GM19099 (cell line): ENCODE data around the gene PMVK.

Experiments used
- POLR2A ChIP-seq: IDR thresholded peaks from 3 replicates; pipeline ENCODE4 v1.6.1; 2011; ENCODE audit warnings: low read depth; ENCODE audit not compliant: insufficient read length; ENCODE audit errors: extremely low read depth

PMVK gene

GRCh38 chr1:154936555-154937084 is at the start of gene PMVK:
Gene PMVK (minus strand): TSS chr1:154936719. CDS start chr1:154936685, 34 bp downstream.
- TF ChIP-seq POLR2A = peak; percentile 86

GRCh38 chr1:154983776-154984466 is 47.4 kb upstream of the PMVK start:
- TF ChIP-seq POLR2A = no peak

GRCh38 chr1:154982897-154983648 is 46.6 kb upstream of the PMVK start, which contains the start of gene FLAD1:
Gene FLAD1 (plus strand): TSS chr1:154983344. CDS start chr1:154983695, 351 bp downstream.
- TF ChIP-seq POLR2A = peak; percentile 72

GRCh38 chr1:154982341-154982740 is 45.8 kb upstream of the PMVK start:
- TF ChIP-seq POLR2A = no peak

GRCh38 chr1:154978360-154978759 is 41.8 kb upstream of the PMVK start:
- TF ChIP-seq POLR2A = no peak

- peak; percentile 45 for TF ChIP-seq POLR2A
Observed at GRCh38 chr1:154975409-154976059, 39.0 kb upstream of the PMVK start.

- peak; percentile 51 for TF ChIP-seq POLR2A
Observed at GRCh38 chr1:154974808-154975408, 38.4 kb upstream of the PMVK start.

- peak; percentile 73 for TF ChIP-seq POLR2A
Observed at GRCh38 chr1:154974102-154974807, 37.7 kb upstream of the PMVK start, which contains the start of gene CKS1B. Gene CKS1B (plus strand): TSS chr1:154974681. CDS start chr1:154974746, 65 bp downstream.

- TF ChIP-seq POLR2A = peak; percentile 58
Observed at GRCh38 chr1:154973344-154974101, 37.0 kb upstream of the PMVK start.

- TF ChIP-seq POLR2A = no peak
Observed at GRCh38 chr1:154972517-154973343, 36.2 kb upstream of the PMVK start.

- TF ChIP-seq POLR2A = no peak
Observed at GRCh38 chr1:154972213-154972516, 35.6 kb upstream of the PMVK start.

- TF ChIP-seq POLR2A = no peak
Observed at GRCh38 chr1:154971341-154971998, 35.0 kb upstream of the PMVK start.

GRCh38 chr1:154970631-154971340 is 34.3 kb upstream of the PMVK start, which contains the start of gene SHC1:
Gene SHC1 (minus strand): TSS chr1:154970747. CDS start chr1:154970526, 221 bp downstream.
- TF ChIP-seq POLR2A = peak; percentile 45
